ENCODE measurements around the gene NRDC. TPM values are rescaled to one million over a fixed set of nuclear protein-coding genes. Genes with fewer than 3 reads are reported as not detected.

The NRDC gene
- total RNA-seq, 2 donors from 2014 or later, result 88.0 to 108 TPM

DNA sequence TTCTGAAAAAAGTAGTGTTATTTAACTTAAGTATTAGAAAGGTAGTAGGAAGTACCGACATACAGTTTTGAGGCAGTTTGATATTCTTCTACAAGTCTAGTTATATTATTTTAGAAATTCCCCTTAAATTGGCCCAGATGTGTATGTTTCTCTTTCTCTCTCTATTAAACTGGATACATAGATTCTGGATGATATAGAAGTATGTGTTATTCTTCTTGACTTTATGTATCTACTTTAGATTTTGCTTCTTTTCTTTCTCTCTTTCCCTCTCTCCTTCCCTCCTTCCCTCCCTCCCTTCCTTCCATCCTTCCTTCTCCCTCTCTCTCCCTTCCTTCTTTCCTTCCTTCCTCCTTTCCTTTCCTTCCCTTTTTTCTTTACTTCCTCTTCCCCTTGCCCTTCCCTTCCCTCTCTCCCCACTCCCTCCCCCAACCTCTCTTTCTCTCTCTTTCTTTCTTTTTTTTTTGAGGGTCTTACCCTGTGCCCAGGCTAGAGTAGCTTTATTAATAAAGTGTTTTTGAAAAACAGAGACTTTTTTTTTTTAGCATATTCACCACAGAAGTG is 137.3 kb downstream of the NRDC start:
- no peak for DNase-seq (ENCODE audit: low spot score)
- intact Hi-C loops (cut with DNase I), result no loop called here

DNA sequence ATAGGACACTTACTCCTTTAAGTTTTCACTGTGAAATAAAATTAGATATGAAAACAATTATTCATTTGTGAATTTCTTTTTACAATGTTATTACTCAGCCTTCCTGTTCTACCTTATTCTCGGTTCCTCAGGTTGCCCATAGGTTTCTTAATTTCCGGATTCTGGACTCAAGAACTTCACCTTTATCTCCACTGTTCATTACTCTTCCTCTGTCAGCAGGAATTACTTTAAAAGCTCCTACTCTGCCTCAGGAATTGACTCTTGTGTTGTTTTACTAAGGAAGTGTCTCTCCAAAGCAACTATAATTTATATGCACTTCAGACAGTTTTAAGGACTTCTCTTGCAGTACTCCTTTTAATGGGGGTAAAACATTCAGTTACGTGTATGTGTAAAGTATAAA is 137.9 kb downstream of the NRDC start:
- no peak for DNase-seq (ENCODE audit: low spot score)
- intact Hi-C loops (cut with DNase I), result no loop called here

Small RNA genes lying within 50 kb of the gene (microRNA-seq; reads per million reads assigned to microRNA genes)
- 0 reads per million in 2 donors for gene MIR761 (ENCODE audit: borderline microRNAs expressed in 2 of 2)

Other genes starting within 250 kb of the NRDC start
- under 1 TPM in 1 of 2 donors, not detected in 1; 0.05 TPM for gene RAB3B, start 112.0 kb upstream of the NRDC start, total RNA-seq
- gene KTI12, start 155.1 kb upstream of the NRDC start, total RNA-seq, result 1 to 10 TPM; 5.7 to 7.8 TPM
- 10 to 100 TPM; 30.1 to 32.7 TPM for gene TXNDC12, start 176.5 kb upstream of the NRDC start, total RNA-seq
- 10 to 100 TPM; 36.6 to 41.5 TPM for gene BTF3L4, start 177.6 kb upstream of the NRDC start, total RNA-seq